Neural cell (in vitro differentiated cells): ENCODE data around the gene ARL6IP1. TPM values are rescaled to one million over a fixed set of nuclear protein-coding genes. Genes with fewer than 3 reads are reported as not detected.

Experiments used
- H2AFZ ChIP-seq: fragments of 200-600, 300-800 bp; sonication (generic), shearing (Covaris generic); 2 replicates; pipeline ENCODE4 v1.6.0; 2014; ENCODE audit warnings: low read depth, mild to moderate bottlenecking, antibody characterized with exemption, low read length, moderate library complexity
- H3F3A ChIP-seq: fragments of 200-600 bp; shearing (Covaris generic); 2 replicates; pipeline ENCODE4 v1.6.1; 2016; ENCODE audit warnings: mild to moderate bottlenecking, moderate library complexity, mixed read lengths, antibody characterized with exemption, low read length; ENCODE audit not compliant: insufficient read depth, poor library complexity, severe bottlenecking
- H3K27ac ChIP-seq: fragments of 200-600, 300-800 bp; sonication (generic), shearing (Covaris generic); 2 replicates; pipeline ENCODE4 v1.5.1; 2014; ENCODE audit warnings: mild to moderate bottlenecking, low read length, moderate library complexity
- H3K27me3 ChIP-seq: fragments of 300-800, 200-600 bp; sonication (generic), shearing (Covaris generic); 2 replicates; pipeline ENCODE4 v1.6.0; 2014; ENCODE audit warnings: mild to moderate bottlenecking, low read depth, low read length, moderate library complexity; ENCODE audit not compliant: insufficient read depth
- H3K36me3 ChIP-seq: fragments of 300-800, 200-600 bp; sonication (generic), shearing (Covaris generic); 2 replicates; pipeline ENCODE4 v1.5.1; 2014; ENCODE audit warnings: mild to moderate bottlenecking, antibody characterized with exemption, low read length, moderate library complexity; ENCODE audit not compliant: insufficient read depth
- H3K4me2 ChIP-seq: fragments of 300-800, 200-600 bp; sonication (generic), shearing (Covaris generic); 2 replicates; pipeline ENCODE4 v1.6.0; 2014; ENCODE audit warnings: mild to moderate bottlenecking, low read length
- H3K4me3 ChIP-seq: fragments of 300-800, 200-600 bp; sonication (generic), shearing (Covaris generic); 2 replicates; pipeline ENCODE4 v1.5.1; 2014; ENCODE audit warnings: mild to moderate bottlenecking, low read length, moderate library complexity
- H3K79me2 ChIP-seq: fragments of 200-600 bp; shearing (Covaris generic); replicated peaks from 2 replicates; pipeline ENCODE4 v1.6.0; 2014; ENCODE audit warnings: mild to moderate bottlenecking, low read length, moderate library complexity; ENCODE audit not compliant: insufficient read depth
- H3K9ac ChIP-seq: fragments of 300-800, 200-600 bp; sonication (generic), shearing (Covaris generic); 2 replicates; pipeline ENCODE4 v1.6.1; 2016; ENCODE audit warnings: mild to moderate bottlenecking, low read length, mixed read lengths
- H3K9me2 ChIP-seq: fragments of 200-600 bp; shearing (Covaris generic); 2 replicates; pipeline ENCODE4 v1.6.1; 2016; ENCODE audit warnings: mild to moderate bottlenecking, low read length, mixed read lengths; ENCODE audit not compliant: insufficient read depth
- H3K9me3 ChIP-seq: fragments of 200-600, 300-800 bp; sonication (generic), shearing (Covaris generic); 2 replicates; pipeline ENCODE4 v1.6.1; 2016; ENCODE audit warnings: mild to moderate bottlenecking, mixed run types, low read length, moderate library complexity, mixed read lengths
- H4K20me1 ChIP-seq: fragments of 200-600 bp; shearing (Covaris generic); 2 replicates; pipeline ENCODE4 v1.6.1; 2016; ENCODE audit warnings: mild to moderate bottlenecking, mixed run types; ENCODE audit not compliant: insufficient read depth
- EP300 ChIP-seq: fragments of 450-650 bp; conservative IDR thresholded peaks from 2 replicates; pipeline ENCODE4 v1.6.1; 2014; ENCODE audit warnings: antibody characterized with exemption, mild to moderate bottlenecking, moderate library complexity; ENCODE audit not compliant: poor library complexity, severe bottlenecking
- EZH2 ChIP-seq: fragments of 200-600, 300-800 bp; shearing (Covaris generic), sonication (generic); IDR thresholded peaks from 2 replicates; pipeline ENCODE4 v1.6.1; 2014; ENCODE audit warnings: antibody characterized with exemption, low read length, borderline replicate concordance, mild to moderate bottlenecking; ENCODE audit not compliant: insufficient read depth, poor library complexity, severe bottlenecking
- MXI1 ChIP-seq: fragments of 450-650 bp; conservative IDR thresholded peaks from 2 replicates; pipeline ENCODE4 v1.6.1; 2014; ENCODE audit warnings: antibody characterized with exemption, mild to moderate bottlenecking; ENCODE audit not compliant: poor library complexity, severe bottlenecking
- POLR2AphosphoS5 ChIP-seq: IDR thresholded peaks from 2 replicates; pipeline ENCODE4 v1.6.1; 2012
- RAD21 ChIP-seq: fragments of 450-650 bp; conservative IDR thresholded peaks from 2 replicates; pipeline ENCODE4 v1.6.1; 2014; ENCODE audit warnings: antibody characterized with exemption, mild to moderate bottlenecking, moderate library complexity
- SMC3 ChIP-seq: fragments of 450-650 bp; conservative IDR thresholded peaks from 2 replicates; pipeline ENCODE4 v1.6.1; 2014; ENCODE audit warnings: antibody characterized with exemption, mild to moderate bottlenecking, moderate library complexity; ENCODE audit not compliant: poor library complexity
- TAF1 ChIP-seq: IDR thresholded peaks from 2 replicates; pipeline ENCODE4 v1.6.1; 2012; ENCODE audit warnings: low read depth
- polyA minus RNA-seq: library from RNA; depleted of rRNA, polyadenylated mRNA; stranded (reverse); fragments of >200 nt; gene quantifications from 2 replicates; pipeline ENCODE4 v1.2.3, GENCODE V29; 2014
- polyA plus RNA-seq: library from polyadenylated mRNA; depleted of rRNA; stranded (reverse); fragments of >200 nt; gene quantifications from 2 replicates; pipeline ENCODE4 v1.2.3, GENCODE V29; 2014
- TF ChIP-seq, protein P1 (sequence below): fragments of 450-650 bp; IDR thresholded peaks from 2 replicates; pipeline ENCODE4 v1.5.1; 2014; ENCODE audit warnings: antibody characterized with exemption, mild to moderate bottlenecking, moderate library complexity; ENCODE audit not compliant: poor library complexity, severe bottlenecking
- TF ChIP-seq, protein P2 (sequence below): IDR thresholded peaks from 2 replicates; pipeline ENCODE4 v1.6.1; 2012; ENCODE audit warnings: borderline replicate concordance

ARL6IP1 gene
- polyA plus RNA-seq: 533 and 556 TPM in 2 replicates
- 448 and 463 TPM in 2 replicates for polyA minus RNA-seq

DNA sequence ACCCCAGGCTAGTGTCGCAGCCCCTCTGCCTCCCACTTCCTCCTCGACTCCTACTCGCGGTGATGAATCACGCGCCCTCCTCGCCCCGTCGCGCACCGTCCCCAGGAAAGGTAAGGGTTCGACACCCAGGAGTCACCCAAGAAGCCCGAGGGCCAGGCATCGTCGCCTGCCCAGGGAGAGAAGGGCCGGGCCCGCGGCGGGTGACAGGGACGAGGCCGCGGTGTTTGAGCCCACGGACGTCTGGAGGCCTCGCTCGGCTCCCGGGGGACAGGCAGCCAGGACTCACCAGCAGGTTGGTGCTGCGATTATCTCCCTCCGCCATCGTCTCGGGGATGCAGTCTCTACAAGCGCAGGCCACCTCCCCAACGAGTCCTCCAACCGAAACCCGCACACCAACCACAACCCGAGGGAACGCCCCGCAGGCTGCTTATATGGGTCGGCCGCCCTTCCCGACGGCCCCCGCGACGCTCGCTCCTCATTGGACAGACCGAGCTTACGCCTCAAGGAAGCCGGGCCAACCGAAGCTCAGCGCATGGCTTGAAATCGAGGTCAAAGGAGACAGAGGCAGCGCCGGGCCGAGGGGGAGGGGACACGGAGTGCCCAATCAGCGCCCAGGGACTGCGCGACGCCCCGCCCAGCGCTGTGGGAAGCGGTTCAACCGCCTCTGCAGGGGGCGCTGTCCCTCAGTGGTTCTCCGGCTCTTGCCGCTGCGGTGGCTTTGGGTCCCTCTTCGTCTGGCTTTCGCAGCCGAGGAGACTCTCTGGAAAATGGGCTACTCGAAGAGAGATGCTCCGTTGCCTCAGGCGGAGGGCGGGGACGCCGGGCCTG is at the start of gene ARL6IP1:
Gene ARL6IP1, minus strand, starts transcription at position 405 of the 828 bp plus-strand sequence. Its CDS starts 83 bp downstream, at position 322.
- peak within 1 kb of the TSS; percentile 77 for H3K4me2 ChIP-seq
- no peaks in the 10 kb centered on the region for H3K36me3 ChIP-seq
- H2AFZ ChIP-seq: peak within 1 kb of the TSS; percentile 73
- H3K9ac ChIP-seq: peak within 1 kb of the TSS; percentile 76
- H3K9me3 ChIP-seq: no peaks in the 10 kb centered on the region
- H4K20me1 ChIP-seq: no peaks in the 10 kb centered on the region
- H3K79me2 ChIP-seq: peaks cover 35% of the 10 kb centered on the region
- H3F3A ChIP-seq: no peaks in the 10 kb centered on the region
- peak within 1 kb of the TSS; percentile 88 for H3K27ac ChIP-seq
- no peaks in the 10 kb centered on the region for H3K9me2 ChIP-seq
- no peaks in the 10 kb centered on the region for H3K27me3 ChIP-seq
- H3K4me3 ChIP-seq: peak within 1 kb of the TSS; percentile 83
- TF ChIP-seq RAD21: peak; percentile 75
- TF ChIP-seq, protein P1, sequence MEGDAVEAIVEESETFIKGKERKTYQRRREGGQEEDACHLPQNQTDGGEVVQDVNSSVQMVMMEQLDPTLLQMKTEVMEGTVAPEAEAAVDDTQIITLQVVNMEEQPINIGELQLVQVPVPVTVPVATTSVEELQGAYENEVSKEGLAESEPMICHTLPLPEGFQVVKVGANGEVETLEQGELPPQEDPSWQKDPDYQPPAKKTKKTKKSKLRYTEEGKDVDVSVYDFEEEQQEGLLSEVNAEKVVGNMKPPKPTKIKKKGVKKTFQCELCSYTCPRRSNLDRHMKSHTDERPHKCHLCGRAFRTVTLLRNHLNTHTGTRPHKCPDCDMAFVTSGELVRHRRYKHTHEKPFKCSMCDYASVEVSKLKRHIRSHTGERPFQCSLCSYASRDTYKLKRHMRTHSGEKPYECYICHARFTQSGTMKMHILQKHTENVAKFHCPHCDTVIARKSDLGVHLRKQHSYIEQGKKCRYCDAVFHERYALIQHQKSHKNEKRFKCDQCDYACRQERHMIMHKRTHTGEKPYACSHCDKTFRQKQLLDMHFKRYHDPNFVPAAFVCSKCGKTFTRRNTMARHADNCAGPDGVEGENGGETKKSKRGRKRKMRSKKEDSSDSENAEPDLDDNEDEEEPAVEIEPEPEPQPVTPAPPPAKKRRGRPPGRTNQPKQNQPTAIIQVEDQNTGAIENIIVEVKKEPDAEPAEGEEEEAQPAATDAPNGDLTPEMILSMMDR: peak; percentile 99
- no peak for TF ChIP-seq EP300
- TF ChIP-seq MXI1: peak; percentile 88
- TF ChIP-seq TAF1: peak; percentile 79
- TF ChIP-seq POLR2AphosphoS5: peak; percentile 98
- TF ChIP-seq EZH2: no peak
- TF ChIP-seq, protein P2, sequence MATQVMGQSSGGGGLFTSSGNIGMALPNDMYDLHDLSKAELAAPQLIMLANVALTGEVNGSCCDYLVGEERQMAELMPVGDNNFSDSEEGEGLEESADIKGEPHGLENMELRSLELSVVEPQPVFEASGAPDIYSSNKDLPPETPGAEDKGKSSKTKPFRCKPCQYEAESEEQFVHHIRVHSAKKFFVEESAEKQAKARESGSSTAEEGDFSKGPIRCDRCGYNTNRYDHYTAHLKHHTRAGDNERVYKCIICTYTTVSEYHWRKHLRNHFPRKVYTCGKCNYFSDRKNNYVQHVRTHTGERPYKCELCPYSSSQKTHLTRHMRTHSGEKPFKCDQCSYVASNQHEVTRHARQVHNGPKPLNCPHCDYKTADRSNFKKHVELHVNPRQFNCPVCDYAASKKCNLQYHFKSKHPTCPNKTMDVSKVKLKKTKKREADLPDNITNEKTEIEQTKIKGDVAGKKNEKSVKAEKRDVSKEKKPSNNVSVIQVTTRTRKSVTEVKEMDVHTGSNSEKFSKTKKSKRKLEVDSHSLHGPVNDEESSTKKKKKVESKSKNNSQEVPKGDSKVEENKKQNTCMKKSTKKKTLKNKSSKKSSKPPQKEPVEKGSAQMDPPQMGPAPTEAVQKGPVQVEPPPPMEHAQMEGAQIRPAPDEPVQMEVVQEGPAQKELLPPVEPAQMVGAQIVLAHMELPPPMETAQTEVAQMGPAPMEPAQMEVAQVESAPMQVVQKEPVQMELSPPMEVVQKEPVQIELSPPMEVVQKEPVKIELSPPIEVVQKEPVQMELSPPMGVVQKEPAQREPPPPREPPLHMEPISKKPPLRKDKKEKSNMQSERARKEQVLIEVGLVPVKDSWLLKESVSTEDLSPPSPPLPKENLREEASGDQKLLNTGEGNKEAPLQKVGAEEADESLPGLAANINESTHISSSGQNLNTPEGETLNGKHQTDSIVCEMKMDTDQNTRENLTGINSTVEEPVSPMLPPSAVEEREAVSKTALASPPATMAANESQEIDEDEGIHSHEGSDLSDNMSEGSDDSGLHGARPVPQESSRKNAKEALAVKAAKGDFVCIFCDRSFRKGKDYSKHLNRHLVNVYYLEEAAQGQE: peak; percentile 85
- peak; percentile 73 for TF ChIP-seq SMC3

DNA sequence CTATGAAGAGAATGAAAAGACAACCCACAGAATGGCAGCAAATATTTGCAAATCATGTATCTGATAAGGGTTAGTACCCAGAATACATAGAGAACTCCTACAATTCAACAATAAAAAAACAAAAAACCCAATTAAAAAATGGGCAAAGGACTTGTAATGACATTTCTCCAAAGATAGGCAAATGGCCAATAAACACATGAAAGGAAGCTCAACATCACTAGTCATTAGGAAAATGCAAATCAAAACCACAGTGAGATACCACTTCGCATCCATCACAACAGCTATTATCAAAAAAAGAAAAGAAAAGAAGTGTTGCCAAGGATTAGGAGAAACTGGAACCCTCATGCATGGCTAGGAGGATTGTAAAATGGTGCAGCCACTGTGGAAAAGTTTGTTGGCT is 45.1 kb upstream of the ARL6IP1 start:
- no peaks in the 10 kb centered on the region for H3K27me3 ChIP-seq
- no peaks in the 10 kb centered on the region for H3K9me3 ChIP-seq
- no peaks in the 10 kb centered on the region for H3F3A ChIP-seq
- no peak overlapping the region for H2AFZ ChIP-seq
- H3K27ac ChIP-seq: no peak overlapping the region
- H3K79me2 ChIP-seq: no peaks in the 10 kb centered on the region
- no peak overlapping the region for H3K4me2 ChIP-seq
- no peak for TF ChIP-seq POLR2AphosphoS5
- TF ChIP-seq, protein P2: no peak
- no peak for TF ChIP-seq TAF1
- TF ChIP-seq, protein P1: no peak
- TF ChIP-seq SMC3: no peak
- no peak for TF ChIP-seq RAD21
- TF ChIP-seq EZH2: no peak
- no peak for TF ChIP-seq EP300
- no peak for TF ChIP-seq MXI1
- no peaks in the 10 kb centered on the region for H4K20me1 ChIP-seq
- H3K9me2 ChIP-seq: no peaks in the 10 kb centered on the region
- H3K4me3 ChIP-seq: no peak overlapping the region
- no peak overlapping the region for H3K9ac ChIP-seq
- H3K36me3 ChIP-seq: peaks cover 5% of the 10 kb centered on the region
